Calu3 (cell line): ENCODE data around the gene GRN. TPM values are rescaled to one million over a fixed set of nuclear protein-coding genes. Genes with fewer than 3 reads are reported as not detected.

Experiments
- BruUV-seq: library from RNA; stranded (reverse); fragments of 400-500 nt; replicated peaks from 2 replicates; lab custom pipeline; 2021; lab: Mats Ljungman, UMichigan
- CTCF ChIA-PET: fragments of 300-600 bp; sonication (Branson Sonifier 250); formaldehyde crosslinking; loops from one replicate; lab custom pipeline; 2022; ENCODE audit warnings: antibody characterized with exemption; lab: Charles Lee
- DNase-seq: peaks from one replicate; pipeline ENCODE4 v3.0.0; 2022
- H3K27ac Mint-ChIP-seq: one replicate; pipeline ENCODE4 v1.8.0; 2022; ENCODE audit warnings: mixed read lengths; ENCODE audit not compliant: unreplicated experiment
- H3K27me3 Mint-ChIP-seq: one replicate; pipeline ENCODE4 v1.8.0; 2022; ENCODE audit warnings: mixed read lengths; ENCODE audit not compliant: unreplicated experiment
- H3K36me3 Mint-ChIP-seq: one replicate; pipeline ENCODE4 v1.8.0; 2022; ENCODE audit warnings: mild to moderate bottlenecking, moderate library complexity, mixed read lengths; ENCODE audit not compliant: insufficient read depth, unreplicated experiment
- H3K4me1 Mint-ChIP-seq: one replicate; pipeline ENCODE4 v1.8.0; 2022; ENCODE audit warnings: mild to moderate bottlenecking, low read depth, mixed read lengths; ENCODE audit not compliant: unreplicated experiment
- H3K4me3 Mint-ChIP-seq: one replicate; pipeline ENCODE4 v1.8.0; 2022; ENCODE audit warnings: mild to moderate bottlenecking, low read depth, moderate library complexity, mixed read lengths; ENCODE audit not compliant: unreplicated experiment
- H3K9me3 Mint-ChIP-seq: one replicate; pipeline ENCODE4 v1.8.0; 2022; ENCODE audit warnings: low read depth, mixed read lengths; ENCODE audit not compliant: unreplicated experiment
- intact Hi-C: fragments of 100-400 bp; cut with micrococcal nuclease; formaldehyde crosslinking; loops from one replicate; pipeline ENCODE4 v1.10.0; 2022; ENCODE audit not compliant: unreplicated experiment
- total RNA-seq: library from RNA; stranded (reverse); gene quantifications from 2 replicates; pipeline ENCODE4 v1.2.3, GENCODE V29; 2022
- TF ChIP-seq, protein P1 (sequence below): fragments of 200-600 bp; IDR thresholded peaks from one replicate; pipeline ENCODE4 v1.8.0; 2022; ENCODE audit warnings: antibody characterized with exemption; ENCODE audit not compliant: unreplicated experiment

GRN gene
- total RNA-seq, 1 experiment from 2014 or later: 376 TPM

DNA sequence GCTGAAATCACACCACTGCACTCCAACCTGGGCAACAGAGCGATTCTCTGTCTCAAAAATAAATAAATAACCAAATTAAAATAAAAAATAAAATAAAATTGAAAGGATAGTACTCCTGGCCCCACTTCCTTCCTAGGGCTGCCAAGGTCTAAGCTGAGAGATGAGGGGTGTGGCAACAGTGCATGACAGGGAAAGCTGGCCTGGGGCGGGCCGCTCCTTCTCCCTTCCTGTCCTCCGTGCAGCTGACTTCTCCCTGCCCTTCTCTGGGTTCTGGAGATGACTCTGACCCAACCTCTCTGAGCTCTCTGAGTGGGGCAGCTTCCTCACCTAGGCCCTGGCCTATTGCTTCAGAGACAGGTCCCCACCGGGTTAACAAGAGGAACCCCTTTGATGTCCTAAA lies 11.7 kb upstream of the GRN start:
- CTCF ChIA-PET: interaction anchor here (0.6 to 1.9 kb wide), 5 partner anchors 12 to 276 kb away, joined by 3 to 8 read pairs (median 6); partner anchors contain the start of gene GRN
- Mint-ChIP-seq H3K4me1 (peaks cover 13% of the 10 kb centered on the region), H3K36me3 (no peaks in the 10 kb centered on the region), H3K4me3 (no peak overlapping the region), H3K27ac (no peak overlapping the region), H3K27me3 (peaks cover 14% of the 10 kb centered on the region), H3K9me3 (no peaks in the 10 kb centered on the region)
- BruUV-seq: no TSS peak
- no peak for DNase-seq
- TF ChIP-seq, protein P1, sequence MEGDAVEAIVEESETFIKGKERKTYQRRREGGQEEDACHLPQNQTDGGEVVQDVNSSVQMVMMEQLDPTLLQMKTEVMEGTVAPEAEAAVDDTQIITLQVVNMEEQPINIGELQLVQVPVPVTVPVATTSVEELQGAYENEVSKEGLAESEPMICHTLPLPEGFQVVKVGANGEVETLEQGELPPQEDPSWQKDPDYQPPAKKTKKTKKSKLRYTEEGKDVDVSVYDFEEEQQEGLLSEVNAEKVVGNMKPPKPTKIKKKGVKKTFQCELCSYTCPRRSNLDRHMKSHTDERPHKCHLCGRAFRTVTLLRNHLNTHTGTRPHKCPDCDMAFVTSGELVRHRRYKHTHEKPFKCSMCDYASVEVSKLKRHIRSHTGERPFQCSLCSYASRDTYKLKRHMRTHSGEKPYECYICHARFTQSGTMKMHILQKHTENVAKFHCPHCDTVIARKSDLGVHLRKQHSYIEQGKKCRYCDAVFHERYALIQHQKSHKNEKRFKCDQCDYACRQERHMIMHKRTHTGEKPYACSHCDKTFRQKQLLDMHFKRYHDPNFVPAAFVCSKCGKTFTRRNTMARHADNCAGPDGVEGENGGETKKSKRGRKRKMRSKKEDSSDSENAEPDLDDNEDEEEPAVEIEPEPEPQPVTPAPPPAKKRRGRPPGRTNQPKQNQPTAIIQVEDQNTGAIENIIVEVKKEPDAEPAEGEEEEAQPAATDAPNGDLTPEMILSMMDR: no peak
- intact Hi-C loops: no loop called here

DNA sequence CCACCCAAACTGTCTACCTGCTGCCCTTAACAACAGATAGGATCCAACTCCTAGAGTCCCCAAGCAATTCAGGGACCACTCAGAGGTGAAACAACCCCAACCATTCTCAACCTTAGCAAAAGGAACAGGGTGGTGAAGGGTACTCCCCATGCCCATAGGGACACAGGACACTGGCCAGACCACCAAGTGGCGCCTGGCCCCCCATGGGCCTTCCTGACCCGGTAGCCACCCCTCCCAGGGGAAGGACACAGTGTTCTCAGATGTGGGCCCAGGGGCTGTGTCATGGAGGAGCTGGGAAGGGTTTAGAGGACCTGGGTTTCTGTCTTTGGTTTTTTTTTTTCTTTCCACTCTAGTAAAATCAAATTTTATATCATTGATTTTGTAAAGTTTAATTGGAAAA lies 10.8 kb upstream of the GRN start:
- intact Hi-C loops: no loop called here
- Mint-ChIP-seq H3K27me3 (peaks cover 14% of the 10 kb centered on the region), H3K36me3 (no peaks in the 10 kb centered on the region), H3K9me3 (no peaks in the 10 kb centered on the region), H3K4me1 (peaks cover 18% of the 10 kb centered on the region), H3K27ac (no peak overlapping the region), H3K4me3 (no peak overlapping the region)
- DNase-seq: no peak
- TF ChIP-seq, protein P1: no peak
- CTCF ChIA-PET: interaction anchor here (0.8 to 1.9 kb wide), 2 partner anchors 11 to 131 kb away, joined by 3 to 8 read pairs; partner anchors contain the start of gene GRN
- BruUV-seq: no TSS peak

DNA sequence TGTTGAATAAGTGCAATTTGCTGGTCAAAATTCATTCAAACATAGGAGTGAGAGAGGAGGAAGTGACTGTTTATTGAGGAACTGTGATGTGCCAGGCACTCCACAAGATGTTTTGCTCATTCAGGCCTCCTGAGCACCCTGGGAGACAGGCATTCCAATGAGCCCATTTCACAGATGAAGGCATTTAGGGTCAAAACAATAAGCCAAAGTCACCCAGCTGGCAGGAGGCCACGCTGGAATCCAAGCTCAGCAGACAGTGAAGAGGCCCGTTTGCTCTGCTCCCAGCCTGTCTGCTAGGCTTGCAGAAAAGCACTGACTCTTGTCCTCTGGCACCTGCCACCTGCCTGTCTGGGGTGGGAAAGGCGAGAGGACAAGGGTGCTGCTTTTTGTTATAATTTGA lies 10.4 kb upstream of the GRN start:
- peaks cover 14% of the 10 kb centered on the region for H3K27me3 Mint-ChIP-seq
- H3K9me3 Mint-ChIP-seq: no peaks in the 10 kb centered on the region
- H3K4me3 Mint-ChIP-seq: no peak overlapping the region
- H3K36me3 Mint-ChIP-seq: no peaks in the 10 kb centered on the region
- no peak overlapping the region for H3K27ac Mint-ChIP-seq
- peaks cover 18% of the 10 kb centered on the region for H3K4me1 Mint-ChIP-seq
- TF ChIP-seq, protein P1: no peak
- BruUV-seq: no TSS peak
- CTCF ChIA-PET: interaction anchor here (1.9 kb wide), 1 partner anchor 11 kb away, joined by 8 read pairs; the partner anchor contains the start of gene GRN
- intact Hi-C loops: no loop called here
- DNase-seq: no peak

DNA sequence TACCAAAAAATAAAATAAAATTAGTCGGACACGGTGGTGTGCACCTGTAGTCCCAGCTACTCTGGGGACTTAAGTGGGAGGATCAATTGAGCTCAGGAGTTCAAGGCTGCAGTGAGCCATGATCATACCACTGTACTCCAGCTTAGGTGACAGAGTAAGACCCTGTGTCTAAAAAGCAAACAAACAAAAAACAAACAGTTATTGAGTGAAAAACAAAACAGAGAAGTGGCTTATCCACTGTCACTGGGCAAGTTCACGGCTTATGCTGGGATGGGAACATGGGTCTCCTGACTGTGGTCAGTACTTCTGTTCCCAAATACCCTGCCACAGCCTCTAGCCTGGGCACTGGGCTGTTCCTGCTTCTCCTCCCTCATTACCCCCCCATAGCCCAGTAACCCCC lies 9.5 kb upstream of the GRN start:
- DNase-seq: no peak
- no peak overlapping the region for H3K27ac Mint-ChIP-seq
- no peaks in the 10 kb centered on the region for H3K36me3 Mint-ChIP-seq
- H3K4me1 Mint-ChIP-seq: peaks cover 18% of the 10 kb centered on the region
- TF ChIP-seq, protein P1: no peak
- BruUV-seq: no TSS peak
- no peaks in the 10 kb centered on the region for H3K9me3 Mint-ChIP-seq
- H3K27me3 Mint-ChIP-seq: peaks cover 14% of the 10 kb centered on the region
- H3K4me3 Mint-ChIP-seq: no peak overlapping the region
- intact Hi-C loops: no loop called here
- CTCF ChIA-PET: interaction anchor here (0.7 kb wide), 2 partner anchors 31 to 89 kb away, joined by 3 to 10 read pairs; no protein-coding TSS in a partner anchor
